Adrenal gland (tissue), 12 donors: Measurements from ENCODE around the gene LIG1. TPM values are rescaled to one million over a fixed set of nuclear protein-coding genes. Genes with fewer than 3 reads are reported as not detected.

Experiments
- DNase-seq, 7 donors: peaks; one replicate each; pipeline ENCODE4 v3.0.0-alpha.2; 2019 to 2020
- H3K27ac ChIP-seq, 5 donors: fragments of 200-600 bp; sonication (generic) in 4 of 5; 1 replicate in 3 of 5; 2 replicates in 2 of 5; pipeline versions ENCODE4 v1.5.1 to v1.8.0; 2016 to 2020; ENCODE audit warnings: mild to moderate bottlenecking in 1 of 5
- H3K27me3 ChIP-seq: fragments of 200-600 bp; 2 replicates; pipeline ENCODE4 v1.8.0; 2021
- H3K36me3 ChIP-seq, 2 donors: fragments of 200-600 bp; replicated peaks in 1 of 2; 1 replicate in 1 of 2; 2 replicates in 1 of 2; pipeline versions ENCODE4 v1.5.1 to v1.8.0; 2018 to 2022
- H3K4me1 ChIP-seq, 2 donors: fragments of 200-600 bp; replicated peaks in 1 of 2; 1 replicate in 1 of 2; 2 replicates in 1 of 2; pipeline versions ENCODE4 v1.5.1 to v1.8.0; 2018 to 2021
- H3K4me3 ChIP-seq, 4 donors: fragments of 200-600 bp; sonication (generic) in 3 of 4; one replicate each; pipeline ENCODE4 v1.5.1; 2016 to 2018
- H3K9me3 ChIP-seq, 3 donors: fragments of 200-600 bp; sonication (generic) in 1 of 3; replicated peaks in 1 of 3; 1 replicate in 2 of 3; 2 replicates in 1 of 3; pipeline versions ENCODE4 v1.5.1 to v1.8.0; 2016 to 2021
- CTCF ChIP-seq, 6 experiments: fragments of 450-650 bp in 4 of 6; fragments of 200-600 bp in 2 of 6; sonication (generic) in 1 of 6; IDR thresholded peaks; 1 replicate in 5 of 6; 2 replicates in 1 of 6; pipeline versions ENCODE4 v1.5.1 to v1.8.0; 2016 to 2021; ENCODE audit warnings: antibody characterized with exemption in 6 of 6, mild to moderate bottlenecking in 2 of 6, moderate library complexity in 1 of 6
- POLR2A ChIP-seq, 2 donors: fragments of 450-650 bp; IDR thresholded peaks; one replicate each; pipeline ENCODE4 v1.6.1; 2017; ENCODE audit warnings: antibody characterized with exemption in 2 of 2, mild to moderate bottlenecking in 2 of 2, moderate library complexity in 1 of 2
- WGBS, 4 donors: extraction: QIAGEN DNeasy Blood & Tissue Kit in 2 of 4; methylation state at CpG; one replicate each; pipeline versions ENCODE4 v1.1.5 to v1.1.7; 2013 to 2017; 5-methylcytosine and 5-hydroxymethylcytosine counted together
- intact Hi-C, 2 donors: fragments of 100-400 bp; cut with DNase I; formaldehyde crosslinking; loops; one replicate each; pipeline versions ENCODE4 v1.14.1 to v1.15.0; 2022 to 2023
- polyA plus RNA-seq, 3 donors: library from polyadenylated mRNA; stranded (reverse); fragments of 200-250 nt in 2 of 3; fragments of 350-450 nt in 1 of 3; fragmentation: Illumina TruSeq in 1 of 3; extraction: RNeasy Lipid Tissue Mini Kit (QIAGEN cat#74804) in 1 of 3; gene quantifications; one replicate each; pipeline ENCODE4 v1.2.3, GENCODE V29; 2013 to 2014
- total RNA-seq, 9 donors: library from RNA; depleted of rRNA in 4 of 9; stranded (reverse); fragments of >200 nt in 4 of 9; fragments of 120-200 nt in 1 of 9; fragmentation: NEBNext Ultra II Directional in 1 of 9; extraction: Animal tissue kit (Norgen Biotek cat#: 25700) in 1 of 9; gene quantifications; one replicate each; pipeline versions ENCODE4 v1.1.0 to v1.2.4, GENCODE V29; 2013 to 2023
- donor health status: healthy with polysubstance abuse.
- donor health status: Bipolar disorder and iron deficiency.
- donor health status: DM: yes; HTN: yes; CAD: no.
- donor health status: DM: no; HTN: no; CAD: no.
- donor health status: DM: no; HTN: no; CAD: no.
- donor health status: DM: yes; HTN: yes; CAD: no.

The LIG1 gene
- total and polyA plus RNA-seq, 12 donors, result 7.5 to 79.6 (median 15.7) TPM

- Histone ChIP-seq H3K36me3 (no peaks in the 10 kb centered on the region), H3K27me3 (no peaks in the 10 kb centered on the region), H3K4me3 (no peak overlapping the region), H3K27ac (peak overlapping the region in 2 of 5 donors; percentile 68 to 79), H3K4me1 (no peaks in the 10 kb centered on the region), H3K9me3 (no peaks in the 10 kb centered on the region)
- DNase-seq, result no peak
- TF ChIP-seq CTCF (IDR thresholded peaks at IDR 0.05) (no peak), POLR2A (IDR thresholded peaks at IDR 0.05) (no peak)
- intact Hi-C loops, result no loop called here
- 80 to 93% (median 83%) methylated on average over 14 of the region's 14 CpGs for WGBS, 4 donors
These were observed 47.7 kb downstream of the LIG1 start for GRCh38 chr19:48122421-48122820.

- intact Hi-C loops, result no loop called here
- peak in 5 of 7 donors; percentile 32 to 88 (median 51) for DNase-seq
- peak overlapping the region in 2 of 5 donors; percentile 68 to 79 for H3K27ac ChIP-seq
These were observed 48.2 kb downstream of the LIG1 start for GRCh38 chr19:48121909-48122371.

GRCh38 chr19:48121066-48121465, 49.1 kb downstream of the LIG1 start:
- TF ChIP-seq POLR2A (IDR thresholded peaks at IDR 0.05) (no peak), CTCF (IDR thresholded peaks at IDR 0.05) (no peak)
- 89 to 97% (median 94%) methylated on average over 8 to 14 of the region's 14 CpGs for WGBS, 4 donors
- H3K27ac ChIP-seq, result peak overlapping the region in 1 of 5 donors; percentile 68
- intact Hi-C loops, result no loop called here
- no peaks in the 10 kb centered on the region for H3K36me3 ChIP-seq
- no peaks in the 10 kb centered on the region for H3K4me1 ChIP-seq
- H3K9me3 ChIP-seq, result no peaks in the 10 kb centered on the region
- no peak overlapping the region for H3K4me3 ChIP-seq
- DNase-seq, result no peak
- no peaks in the 10 kb centered on the region for H3K27me3 ChIP-seq

More at GRCh38 chr19:48121909-48122371, 48.2 kb downstream of the LIG1 start:
- no peaks in the 10 kb centered on the region for H3K27me3 ChIP-seq
- no peaks in the 10 kb centered on the region for H3K4me1 ChIP-seq
- H3K9me3 ChIP-seq, result no peaks in the 10 kb centered on the region
- 60 to 88% (median 76%) methylated on average over 8 to 10 of the region's 10 CpGs for WGBS, 4 donors
- no peaks in the 10 kb centered on the region for H3K36me3 ChIP-seq
- H3K4me3 ChIP-seq, result no peak overlapping the region
- TF ChIP-seq CTCF (IDR thresholded peaks at IDR 0.05) (no peak), POLR2A (IDR thresholded peaks at IDR 0.05) (no peak)

- no peak overlapping the region for H3K27ac ChIP-seq
- WGBS, 4 donors, result 94 to 99% (median 97%) methylated on average over 2 of the region's 2 CpGs
- H3K4me3 ChIP-seq, result no peak overlapping the region
- TF ChIP-seq CTCF (IDR thresholded peaks at IDR 0.05), result no peak
- no peak for TF ChIP-seq POLR2A (IDR thresholded peaks at IDR 0.05)
- no peaks in the 10 kb centered on the region for H3K27me3 ChIP-seq
- H3K9me3 ChIP-seq, result no peaks in the 10 kb centered on the region
- no peak for DNase-seq
- H3K4me1 ChIP-seq, result no peaks in the 10 kb centered on the region
- intact Hi-C loops, result no loop called here
- H3K36me3 ChIP-seq, result no peaks in the 10 kb centered on the region
These were observed 49.6 kb downstream of the LIG1 start for GRCh38 chr19:48120505-48120904.
